ENCODE measurements around the gene TUBGCP2.
"Not testable (repeated sequence)": the region's sequence is repeated elsewhere in the genome, so short reads cannot be mapped to it uniquely, and the experiment has no call there.

Gene TUBGCP2

DNA sequence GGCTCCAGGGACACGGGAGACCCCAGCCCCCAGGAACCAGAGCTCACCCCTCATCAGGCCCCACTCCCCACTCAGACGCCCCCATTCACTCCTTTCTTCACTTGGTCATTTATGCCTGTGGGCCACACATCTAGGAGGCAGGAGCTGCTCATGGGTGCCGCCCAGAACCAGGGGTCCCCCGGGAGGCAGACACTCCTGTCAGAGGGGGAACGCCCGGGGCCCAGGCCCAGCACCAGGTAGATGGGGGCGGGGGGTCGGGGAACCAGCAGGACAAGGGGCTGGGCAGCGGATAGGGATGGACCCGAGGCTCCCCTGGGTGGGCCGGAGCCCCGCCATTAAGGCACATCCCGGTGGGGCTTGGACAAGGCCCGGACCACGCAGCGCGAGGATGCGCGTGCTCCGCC lies 16.2 kb upstream of the TUBGCP2 start:
- no peak for DNase-seq (ENCODE audit: low spot score)

DNA sequence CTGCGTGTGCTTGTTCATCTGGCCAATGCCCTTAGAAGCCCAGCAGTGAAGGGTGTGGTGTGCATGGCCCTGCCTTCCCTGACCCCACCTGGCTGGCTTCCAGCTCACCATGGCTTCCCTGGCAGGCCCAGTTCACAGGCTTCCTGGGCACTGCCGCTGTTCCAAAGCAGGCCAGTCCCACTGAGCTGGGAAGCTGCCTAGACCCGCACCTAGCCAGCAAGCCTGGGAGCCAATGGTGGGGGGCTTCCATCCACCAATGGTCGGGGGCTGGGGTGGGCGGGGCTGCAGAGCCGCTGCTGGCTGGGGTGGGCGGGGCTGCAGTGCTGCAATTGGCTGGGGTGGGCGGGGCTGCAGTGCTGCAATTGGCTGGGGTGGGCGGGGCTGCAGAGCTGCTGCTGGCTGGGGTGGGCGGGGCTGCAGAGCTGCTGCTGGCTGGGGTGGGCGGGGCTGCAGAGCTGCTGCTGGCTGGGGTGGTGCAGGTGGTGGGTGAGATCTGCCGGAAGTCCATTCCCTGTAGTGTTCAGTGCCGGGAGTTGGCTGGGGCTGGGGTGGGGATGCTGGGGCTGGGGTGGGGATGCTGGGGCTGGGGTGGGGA lies 15.6 kb upstream of the TUBGCP2 start:
- peak; percentile 93 for DNase-seq (ENCODE audit: low spot score)

GRCh38 chr10:133322064-133322709 lies 13.5 kb upstream of the TUBGCP2 start:
- DNase-seq (ENCODE audit: low spot score), result not testable (repeated sequence)

DNA sequence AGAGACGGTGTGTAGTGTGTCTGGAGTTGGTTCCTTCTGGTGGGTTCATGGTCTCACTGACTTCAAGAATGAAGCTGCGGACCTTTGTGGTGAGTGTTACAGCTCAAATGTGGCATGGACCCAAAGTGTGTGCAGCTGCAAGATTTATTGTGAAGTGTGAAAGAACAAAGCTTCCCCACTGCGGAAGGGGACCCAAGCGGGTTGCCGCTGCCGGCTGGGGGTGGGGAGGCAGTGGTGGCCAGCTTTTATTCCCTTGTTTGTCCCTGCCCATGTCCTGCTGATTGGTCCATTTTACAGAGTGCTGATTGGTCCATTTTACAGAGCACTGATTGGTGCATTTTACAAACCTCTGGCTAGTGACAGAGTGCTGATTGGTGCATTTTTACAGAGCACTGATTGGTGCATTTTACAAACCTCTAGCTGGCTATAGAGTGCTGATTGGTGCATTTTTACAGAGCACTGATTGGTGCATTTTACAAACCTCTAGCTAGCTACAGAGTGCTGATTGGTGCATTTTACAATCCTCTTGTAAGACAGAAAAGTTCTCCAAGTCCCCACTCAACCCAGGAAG lies 12.3 kb upstream of the TUBGCP2 start:
- DNase-seq (ENCODE audit: low spot score), result not testable (repeated sequence)

DNA sequence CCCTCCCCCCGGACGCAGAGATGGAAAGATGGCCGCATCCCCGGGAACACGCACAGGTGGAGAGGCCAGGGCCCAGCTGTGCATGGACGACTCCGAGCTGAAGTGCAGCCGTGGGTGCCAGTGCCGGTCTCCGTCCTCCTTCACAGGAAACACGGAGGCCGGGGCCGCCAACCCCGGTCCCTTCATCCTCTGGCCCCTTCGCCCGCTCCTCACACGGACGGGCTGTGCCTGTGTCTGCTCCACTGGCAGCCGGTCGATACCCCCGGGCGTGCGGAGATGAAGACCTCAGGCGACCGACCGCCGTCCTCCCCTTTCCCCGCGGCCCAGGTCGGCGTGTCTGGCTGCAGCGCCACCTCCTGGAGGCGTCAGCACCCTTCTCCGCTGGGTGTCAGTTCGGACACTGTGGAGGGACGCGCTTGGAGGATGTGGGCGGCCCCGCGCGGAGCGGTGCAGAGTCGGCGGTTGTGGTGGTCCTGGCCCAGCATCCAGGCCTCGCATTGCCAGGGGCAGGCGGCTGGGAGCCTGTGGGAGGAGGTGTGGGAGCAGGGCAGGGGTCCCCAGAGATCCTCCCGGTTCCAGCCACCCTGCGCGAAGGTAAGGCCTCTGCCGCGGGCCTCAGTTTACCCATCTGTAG lies 9.9 kb upstream of the TUBGCP2 start:
- DNase-seq (ENCODE audit: low spot score), result peak; percentile 86

DNA sequence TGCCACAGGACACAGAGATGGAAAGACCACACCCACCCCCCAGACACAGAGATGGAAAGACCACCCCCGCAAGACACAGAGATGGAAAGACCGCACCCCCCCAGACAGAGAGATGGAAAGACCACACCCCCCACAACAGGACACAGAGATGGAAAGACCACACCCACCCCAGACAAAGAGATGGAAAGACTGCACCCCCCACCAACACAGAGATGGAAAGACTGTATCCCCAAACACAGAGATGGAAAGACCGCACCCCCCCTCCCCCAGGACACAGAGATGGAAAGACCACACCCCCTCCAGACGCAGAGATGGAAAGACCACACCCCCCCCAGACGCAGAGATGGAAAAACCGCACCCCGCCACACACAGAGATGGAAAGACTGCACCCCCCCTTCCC lies 8.1 kb upstream of the TUBGCP2 start:
- DNase-seq (ENCODE audit: low spot score), result no peak

GRCh38 chr10:133316266-133316665 lies 7.6 kb upstream of the TUBGCP2 start:
- DNase-seq (ENCODE audit: low spot score), result no peak

GRCh38 chr10:133315847-133316246 lies 7.2 kb upstream of the TUBGCP2 start:
- DNase-seq (ENCODE audit: low spot score), result no peak

- DNase-seq (ENCODE audit: low spot score), result no peak
Observed at GRCh38 chr10:133314911-133315310, 6.2 kb upstream of the TUBGCP2 start.

- no peak for DNase-seq (ENCODE audit: low spot score)
Observed at GRCh38 chr10:133313192-133313591, 4.5 kb upstream of the TUBGCP2 start.

- DNase-seq (ENCODE audit: low spot score), result no peak
Observed at GRCh38 chr10:133312769-133313145, 4.1 kb upstream of the TUBGCP2 start.

DNA sequence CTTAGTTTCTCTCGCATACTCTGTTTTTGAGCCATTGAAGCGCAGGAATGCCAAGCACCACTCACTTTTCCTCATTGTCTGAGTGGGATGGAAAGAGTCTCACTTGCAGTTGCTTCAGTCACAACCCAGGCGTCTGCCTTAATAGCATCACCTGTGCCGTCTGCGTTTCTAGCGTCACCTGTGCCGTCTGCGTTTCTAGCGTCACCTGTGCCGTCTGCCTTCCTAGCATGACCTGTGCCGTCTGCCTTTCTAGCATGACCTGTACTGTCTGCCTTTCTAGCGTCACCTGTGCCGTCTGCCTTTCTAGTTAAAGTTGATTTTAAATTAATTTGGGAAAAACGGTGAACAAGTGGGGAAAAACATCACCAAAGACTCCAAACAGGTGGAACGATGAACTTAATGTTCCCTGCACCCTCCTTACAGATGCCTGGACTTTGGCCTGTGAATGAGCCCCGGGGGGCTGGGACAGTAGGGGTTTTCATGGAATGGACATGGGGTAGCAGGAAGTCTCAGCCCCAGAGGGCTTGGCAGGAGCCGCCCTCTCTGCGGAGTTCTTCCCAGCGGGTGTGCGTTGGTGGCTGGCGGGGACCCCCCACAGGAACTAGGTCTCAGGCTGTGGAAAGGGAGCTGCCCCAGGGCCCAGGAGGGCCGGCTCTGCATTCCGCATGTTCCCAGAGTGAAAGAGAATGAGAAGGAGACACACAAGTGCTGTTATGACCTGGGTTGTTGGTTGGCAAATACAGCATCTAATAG lies 3.5 kb upstream of the TUBGCP2 start:
- no peak for DNase-seq (ENCODE audit: low spot score)

GRCh38 chr10:133311570-133311969 lies 2.9 kb upstream of the TUBGCP2 start:
- no peak for DNase-seq (ENCODE audit: low spot score)

- DNase-seq (ENCODE audit: low spot score), result no peak
Observed at GRCh38 chr10:133310789-133311188, 2.1 kb upstream of the TUBGCP2 start.

DNA sequence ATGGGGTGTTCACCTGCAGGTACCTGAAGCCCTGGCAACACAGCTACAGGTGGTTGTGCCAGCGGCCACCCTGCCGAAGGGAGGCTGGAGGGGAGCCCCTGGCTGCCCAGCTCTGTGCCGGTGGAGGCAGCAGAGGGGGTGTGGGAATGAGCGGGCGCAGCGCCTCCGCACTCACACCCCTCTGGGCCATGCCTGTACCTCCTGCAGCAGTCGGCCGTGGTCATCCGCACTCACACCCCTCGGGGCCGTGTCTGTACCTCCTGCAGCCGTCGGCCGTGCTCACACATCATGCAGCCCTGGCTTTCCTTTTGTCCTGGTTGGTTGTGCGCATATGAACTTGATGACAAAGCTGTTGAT lies 1.7 kb upstream of the TUBGCP2 start:
- DNase-seq (ENCODE audit: low spot score), result no peak

- no peak for DNase-seq (ENCODE audit: low spot score)
Observed at GRCh38 chr10:133309720-133310398, 1.2 kb upstream of the TUBGCP2 start.

DNA sequence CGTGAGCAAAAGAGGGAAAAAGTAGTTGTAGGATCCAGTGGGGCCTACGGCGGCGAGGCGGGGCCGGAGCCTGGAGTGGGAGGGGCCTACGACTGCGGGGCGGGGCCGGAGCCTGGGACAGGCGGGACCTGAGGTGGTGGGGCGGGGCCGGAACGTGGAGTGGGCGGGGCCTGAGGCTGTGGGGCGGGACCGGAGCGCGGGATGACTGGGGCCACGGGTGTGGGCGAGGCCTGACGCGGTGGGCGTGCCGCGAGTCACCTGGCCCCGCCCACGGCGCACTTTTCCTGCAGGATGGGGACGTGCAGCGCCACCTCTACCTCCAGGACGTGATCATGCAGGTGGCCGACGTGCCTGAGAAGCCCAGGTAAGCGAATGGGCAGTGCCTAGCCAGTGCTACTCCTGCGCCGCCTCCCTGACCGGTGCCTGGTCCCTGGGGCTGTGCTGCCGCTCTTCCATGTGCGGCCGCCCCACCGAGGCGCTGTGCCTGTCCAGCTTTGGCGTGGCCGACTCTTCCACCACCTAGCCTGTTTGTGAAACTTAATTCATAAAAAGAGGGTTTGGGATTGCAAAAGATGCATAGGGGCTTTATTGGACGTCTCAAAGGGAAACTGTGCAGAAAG lies 538 bp upstream of the TUBGCP2 start:
- peak; percentile 83 for DNase-seq (ENCODE audit: low spot score)

DNA sequence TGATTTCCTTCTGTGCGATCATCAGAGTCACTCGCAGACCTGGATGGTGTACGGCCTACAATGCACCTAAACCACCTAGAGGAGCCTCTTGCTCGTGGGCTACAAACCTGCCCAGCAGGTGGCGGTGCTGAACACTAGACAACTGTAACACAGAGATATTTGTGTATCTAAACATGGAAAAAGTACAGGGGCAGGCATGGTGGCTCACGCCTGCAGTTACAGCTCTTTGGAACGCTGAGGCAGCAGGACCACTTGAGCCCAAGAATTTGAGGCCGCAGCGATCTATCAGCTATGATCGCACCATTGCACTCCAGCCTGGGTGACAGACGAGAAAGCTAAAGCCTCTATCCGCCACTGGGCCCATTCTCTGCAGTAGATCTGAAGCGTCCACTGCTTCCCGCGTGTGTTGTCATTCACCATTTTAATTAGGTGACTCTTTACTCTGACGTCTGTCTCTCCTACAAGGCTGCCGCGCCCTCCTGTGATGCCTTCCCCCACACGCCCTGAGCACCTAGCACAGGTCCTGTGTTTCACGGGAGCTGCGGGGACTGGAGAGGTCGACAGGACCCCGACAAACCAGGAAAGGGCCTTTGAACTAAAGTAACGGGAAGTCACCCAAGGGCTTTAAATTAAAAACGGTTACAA lies 774 bp downstream of the TUBGCP2 start:
- peak; percentile 83 for DNase-seq (ENCODE audit: low spot score)

DNA sequence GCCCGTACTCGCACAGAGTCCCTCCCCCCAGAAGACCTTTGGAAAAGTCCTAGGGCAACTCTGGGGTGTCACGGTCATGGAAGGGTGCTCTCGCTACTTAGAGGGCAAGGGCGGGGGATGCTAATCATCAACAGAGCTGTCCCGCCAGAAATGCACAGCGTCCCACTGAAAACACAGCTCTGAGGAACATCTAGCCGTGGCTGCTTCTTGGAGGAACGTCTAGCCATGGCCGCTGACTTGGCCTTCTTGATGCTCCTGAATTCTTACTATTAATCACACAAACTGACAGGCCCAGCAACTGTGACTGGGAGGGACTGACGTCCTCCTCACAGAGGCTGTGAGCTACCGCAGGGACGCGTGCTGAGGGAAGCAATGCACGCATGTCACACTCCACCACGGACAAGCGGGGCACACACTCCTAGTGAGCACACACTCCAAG lies 1.7 kb downstream of the TUBGCP2 start:
- DNase-seq (ENCODE audit: low spot score), result no peak

DNA sequence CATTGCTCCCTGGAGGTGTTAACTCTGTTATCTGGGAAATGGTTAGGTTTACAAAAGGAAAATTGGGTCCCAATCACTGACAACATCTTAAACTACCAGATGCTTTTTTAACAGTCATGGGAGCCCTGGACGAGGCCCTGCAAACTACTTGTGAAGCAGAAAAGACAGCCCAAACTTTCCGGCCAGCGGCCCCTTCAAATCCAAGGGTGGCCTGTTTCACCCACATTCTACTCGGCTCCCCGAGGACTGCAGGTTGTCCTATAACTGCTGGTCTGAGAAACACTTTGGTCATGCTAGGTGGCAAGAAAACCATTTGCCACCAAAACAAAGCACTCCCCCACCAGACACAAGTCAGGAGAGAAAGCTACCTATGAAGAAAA lies 2.6 kb downstream of the TUBGCP2 start:
- no peak for DNase-seq (ENCODE audit: low spot score)

DNA sequence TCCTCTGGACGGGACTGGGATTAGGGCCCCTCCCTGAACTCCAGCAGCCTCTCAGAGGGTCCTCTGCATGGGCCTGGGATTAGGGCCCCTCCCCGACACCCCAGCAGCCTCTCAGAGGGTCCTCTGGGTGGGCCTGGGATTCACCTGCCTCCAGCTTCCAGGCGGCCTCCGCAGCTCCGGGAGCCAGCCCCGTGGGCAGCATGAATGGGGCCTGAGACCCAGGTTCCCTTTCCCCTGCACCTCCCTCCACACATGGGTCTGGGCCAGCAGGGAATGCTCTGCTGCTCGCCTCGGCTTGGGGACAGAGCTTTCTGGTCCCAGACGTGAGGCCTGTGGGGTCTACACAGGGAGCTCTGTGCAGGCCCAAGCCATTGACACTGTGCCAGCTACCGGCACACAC lies 5.5 kb downstream of the TUBGCP2 start:
- DNase-seq (ENCODE audit: low spot score), result no peak

Data from HuH-7 (cell line).